UCSD-AML1 (cell line): ENCODE results near the gene SMYD4.

Experiments used
- DNase-seq: peaks from one replicate; lab custom pipeline; 2025; ENCODE audit not compliant: unreplicated experiment; lab: John Stamatoyannopoulos, UW

The SMYD4 gene

GRCh38 chr17:1735418-1735817, 94.3 kb downstream of the SMYD4 start:
- DNase-seq, result no peak

- DNase-seq, result no peak
These were observed 95.9 kb downstream of the SMYD4 start for GRCh38 chr17:1733759-1734158.

- DNase-seq, result no peak
These were observed 96.8 kb downstream of the SMYD4 start for GRCh38 chr17:1732833-1733321.

- DNase-seq, result no peak
These were observed 97.4 kb downstream of the SMYD4 start for GRCh38 chr17:1732241-1732832.

- DNase-seq, result no peak
These were observed 98.6 kb downstream of the SMYD4 start for GRCh38 chr17:1731194-1731506.

- DNase-seq, result no peak
These were observed 99.1 kb downstream of the SMYD4 start for GRCh38 chr17:1730326-1731193.

- DNase-seq, result no peak
These were observed 99.8 kb downstream of the SMYD4 start for GRCh38 chr17:1729966-1730325.
